Measurements from ENCODE around the gene TP63. TPM values are rescaled to one million over a fixed set of nuclear protein-coding genes. Genes with fewer than 3 reads are reported as not detected.

TP63 gene
- total RNA-seq, 1 experiment from 2014 or later, result not detected

DNA sequence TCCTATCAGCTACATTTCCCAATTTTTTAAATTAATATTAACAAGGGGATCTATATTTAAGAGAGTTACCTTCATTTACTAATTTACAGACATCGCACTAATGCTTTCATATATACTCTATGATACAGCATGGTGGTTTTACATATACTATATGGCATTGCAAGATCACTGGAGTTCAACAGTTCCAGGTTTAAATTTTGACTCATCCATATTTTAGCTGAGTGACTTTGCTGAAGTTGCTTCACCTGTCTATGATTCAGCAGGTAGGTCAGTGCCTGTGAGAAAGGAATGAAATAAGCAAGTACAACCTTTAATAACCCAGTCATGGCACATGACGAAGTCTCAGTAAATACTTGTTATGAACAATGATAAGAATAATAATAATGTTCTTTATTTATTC is 278.4 kb downstream of the TP63 start:
- no peak overlapping the region for H3T11ph ChIP-seq (ENCODE audit: low read length)
- no peaks in the 10 kb centered on the region for H3K9me3 ChIP-seq (ENCODE audit: control insufficient read depth, low read depth, low read length)
- no peak overlapping the region for H2BK12ac ChIP-seq (ENCODE audit: insufficient read length, low read depth, low read length)
- no peak overlapping the region for H3K23ac ChIP-seq (ENCODE audit: insufficient read length, low read depth, low read length)
- H3K27ac Mint-ChIP-seq, result no peak overlapping the region
- H3K27ac ChIP-seq (ENCODE audit: insufficient read length, low read depth, low read length), result no peak overlapping the region
- H3K4me3 Mint-ChIP-seq, result no peak overlapping the region
- no peaks in the 10 kb centered on the region for H3K23me2 ChIP-seq (ENCODE audit: insufficient read length, low read depth, low read length, poor library complexity, severe bottlenecking)
- H3K56ac ChIP-seq (ENCODE audit: insufficient read length, low read depth, low read length), result no peak overlapping the region
- H2BK15ac ChIP-seq (ENCODE audit: low read depth, low read length), result no peak overlapping the region
- no peak overlapping the region for H3K4me2 ChIP-seq (ENCODE audit: insufficient read depth, insufficient read length, low read length)
- no peak overlapping the region for H4K91ac ChIP-seq (ENCODE audit: insufficient read length, low read depth, low read length)
- no peak overlapping the region for H4K5ac ChIP-seq (ENCODE audit: insufficient read length, low read depth, low read length)
- no peaks in the 10 kb centered on the region for H3K79me1 ChIP-seq (ENCODE audit: insufficient read depth, low read depth, low read length, poor library complexity, severe bottlenecking)
- H3K36me3 Mint-ChIP-seq (ENCODE audit: insufficient read depth in 1 of 3, low read depth in 3 of 3), result no peaks in the 10 kb centered on the region
- H2AK5ac ChIP-seq (ENCODE audit: insufficient read length, low read length), result no peak overlapping the region
- no peak overlapping the region for H2BK120ac ChIP-seq (ENCODE audit: low read depth, low read length, poor library complexity, severe bottlenecking)
- DNase-seq, result no peak
- H3K79me2 ChIP-seq (ENCODE audit: insufficient read depth, low read length), result no peaks in the 10 kb centered on the region
- no peak overlapping the region for H3K14ac ChIP-seq (ENCODE audit: insufficient read depth, low read length)
- no peak overlapping the region for H2AFZ ChIP-seq (ENCODE audit: low read length)
- H2BK5ac ChIP-seq (ENCODE audit: insufficient read length, low read length), result no peak overlapping the region
- TF ChIP-seq, protein P1, sequence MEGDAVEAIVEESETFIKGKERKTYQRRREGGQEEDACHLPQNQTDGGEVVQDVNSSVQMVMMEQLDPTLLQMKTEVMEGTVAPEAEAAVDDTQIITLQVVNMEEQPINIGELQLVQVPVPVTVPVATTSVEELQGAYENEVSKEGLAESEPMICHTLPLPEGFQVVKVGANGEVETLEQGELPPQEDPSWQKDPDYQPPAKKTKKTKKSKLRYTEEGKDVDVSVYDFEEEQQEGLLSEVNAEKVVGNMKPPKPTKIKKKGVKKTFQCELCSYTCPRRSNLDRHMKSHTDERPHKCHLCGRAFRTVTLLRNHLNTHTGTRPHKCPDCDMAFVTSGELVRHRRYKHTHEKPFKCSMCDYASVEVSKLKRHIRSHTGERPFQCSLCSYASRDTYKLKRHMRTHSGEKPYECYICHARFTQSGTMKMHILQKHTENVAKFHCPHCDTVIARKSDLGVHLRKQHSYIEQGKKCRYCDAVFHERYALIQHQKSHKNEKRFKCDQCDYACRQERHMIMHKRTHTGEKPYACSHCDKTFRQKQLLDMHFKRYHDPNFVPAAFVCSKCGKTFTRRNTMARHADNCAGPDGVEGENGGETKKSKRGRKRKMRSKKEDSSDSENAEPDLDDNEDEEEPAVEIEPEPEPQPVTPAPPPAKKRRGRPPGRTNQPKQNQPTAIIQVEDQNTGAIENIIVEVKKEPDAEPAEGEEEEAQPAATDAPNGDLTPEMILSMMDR (conservative IDR thresholded peaks at IDR 0.05), result no peak
- no CpG with 5 or more reads among the region's 2 CpGs for WGBS (ENCODE audit: extremely low coverage, insufficient read length, low lambda C conversion rate)
- no peak overlapping the region for H4K8ac ChIP-seq (replicated peaks; ENCODE audit: insufficient read length, low read depth, low read length)
- H3K9ac ChIP-seq (ENCODE audit: extremely low read depth, insufficient read length, low read length), result no peak overlapping the region
- H3K4ac ChIP-seq (ENCODE audit: low read depth, low read length), result no peak overlapping the region
- peaks cover 3% of the 10 kb centered on the region; the same call in 1 of the 2 replicates for H3K4me1 ChIP-seq (ENCODE audit: insufficient read depth, low read length)
- no peak overlapping the region for H3K18ac ChIP-seq (ENCODE audit: insufficient read length, low read depth, low read length)
- no peaks in the 10 kb centered on the region for H4K20me1 ChIP-seq (ENCODE audit: control insufficient read depth, insufficient read depth, insufficient read length)
- no peaks in the 10 kb centered on the region for H3K27me3 Mint-ChIP-seq (ENCODE audit: low read depth)
- no peaks in the 10 kb centered on the region for H3K9me3 Mint-ChIP-seq
- H3K4me1 Mint-ChIP-seq, result peaks cover 2 to 16% of the 10 kb centered on the region in 2 experiments; a peak in 3 of 4 replicates
- no peak overlapping the region for H2BK20ac ChIP-seq (ENCODE audit: low read depth, low read length, poor library complexity, severe bottlenecking)
- H3K27me3 ChIP-seq (ENCODE audit: insufficient read depth, low read length), result no peaks in the 10 kb centered on the region

All from H9 (cell line).